ENCODE measurements around the gene LIN7B. TPM values are rescaled to one million over a fixed set of nuclear protein-coding genes. Genes with fewer than 3 reads are reported as not detected.
A peak's percentile ranks its signal among the peaks of the same experiment; 100 is the strongest.

The LIN7B gene
- total and polyA plus RNA-seq, 9 of the 15 experiments (the other 6 are each of a cell fraction or from before 2014, with no cell fraction given) = 0.89 to 15.7 (median 4.0) TPM

- no peak for TF ChIP-seq YBX1 (IDR thresholded peaks at IDR 0.05)
- TF ChIP-seq ZBTB9 (CRISPR knock-in tag; IDR thresholded peaks at IDR 0.05) = 0 out of 2 replicates have a peak, but pooled peaks have one; percentile 27
- 0 out of 2 replicates have a peak, but pooled peaks have one; percentile 66 for TF ChIP-seq XRCC5 (IDR thresholded peaks at IDR 0.05; ENCODE audit: low read depth, low read length)
- TF ChIP-seq ZNF212 (CRISPR knock-in tag; IDR thresholded peaks at IDR 0.05) = no peak
- peak in 1 of 2 experiments; percentile 75; a peak in 2 of 4 replicates for TF ChIP-seq SRF (CRISPR knock-in tag; IDR thresholded peaks at IDR 0.05)
- TF ChIP-seq MAFF (IDR thresholded peaks at IDR 0.05; ENCODE audit: low read length) = 0 out of 2 replicates have a peak, but pooled peaks have one; percentile 5
- peak; percentile 34; the same call in 1 of the 2 replicates for TF ChIP-seq JUN (IDR thresholded peaks at IDR 0.05; ENCODE audit: borderline replicate concordance, low read depth, low read length)
- TF ChIP-seq JUN (CRISPR knock-in tag; IDR thresholded peaks at IDR 0.05; ENCODE audit: borderline replicate concordance) = no peak
- peak; percentile 51; the same call in 1 of the 2 replicates for TF ChIP-seq ARID1B (IDR thresholded peaks at IDR 0.05)
- peak; percentile 46; the same call in 1 of the 2 replicates for TF ChIP-seq SMARCA4 (IDR thresholded peaks at IDR 0.05)
- TF ChIP-seq TOE1 (IDR thresholded peaks at IDR 0.05; ENCODE audit: borderline replicate concordance) = peak; percentile 78
- TF ChIP-seq TOE1 (CRISPR knock-in tag; IDR thresholded peaks at IDR 0.05; ENCODE audit: borderline replicate concordance, low read depth) = 0 out of 2 replicates have a peak, but pooled peaks have one; percentile 33
- TF ChIP-seq CEBPZ (IDR thresholded peaks at IDR 0.05; ENCODE audit: borderline replicate concordance, low read depth, low read length) = no peak
- 0 out of 2 replicates have a peak, but pooled peaks have one; percentile 59 for TF ChIP-seq FOXP4 (CRISPR knock-in tag; IDR thresholded peaks at IDR 0.05; ENCODE audit: borderline replicate concordance)
- no peak for TF ChIP-seq ILK (tag; IDR thresholded peaks at IDR 0.05; ENCODE audit: borderline replicate concordance, low read depth)
- TF ChIP-seq CREM (IDR thresholded peaks at IDR 0.05; ENCODE audit: low read depth) = peak; percentile 59
- no peak for TF ChIP-seq U2AF2 (optimal IDR thresholded peaks at IDR 0.05; ENCODE audit: low read depth, low read length)
- no peak for TF ChIP-seq POU5F1 (IDR thresholded peaks at IDR 0.05; ENCODE audit: borderline replicate concordance, low read depth, low read length, partially characterized antibody)
- 0 out of 2 replicates have a peak, but pooled peaks have one; percentile 1 for TF ChIP-seq NFE2 (IDR thresholded peaks at IDR 0.05; ENCODE audit: low read depth)
- 0 out of 2 replicates have a peak, but pooled peaks have one; percentile 57 for TF ChIP-seq JUNB (CRISPR knock-in tag; conservative IDR thresholded peaks at IDR 0.05)
- no peak for TF ChIP-seq E2F3 (CRISPR knock-in tag; IDR thresholded peaks at IDR 0.05)
Observed at GRCh38 chr19:49145573-49146407, 31.6 kb downstream of the LIN7B start (continued).
